ENCODE measurements around the gene KNDC1.

The KNDC1 gene

GRCh38 chr10:133242611-133243356, 82.8 kb downstream of the KNDC1 start:
- H3K36me3 ChIP-seq = no peaks in the 10 kb centered on the region

GRCh38 chr10:133243593-133243992, 83.6 kb downstream of the KNDC1 start:
- Histone ChIP-seq H3K36me3 (no peaks in the 10 kb centered on the region), H3K27me3 (peaks cover 15% of the 10 kb centered on the region), H3K9me3 (no peaks in the 10 kb centered on the region), H3K4me3 (ENCODE audit: low read depth, low read length) (no peak overlapping the region), H3K4me1 (no peaks in the 10 kb centered on the region)
- DNase-seq = no peak
- TF ChIP-seq, protein P1, sequence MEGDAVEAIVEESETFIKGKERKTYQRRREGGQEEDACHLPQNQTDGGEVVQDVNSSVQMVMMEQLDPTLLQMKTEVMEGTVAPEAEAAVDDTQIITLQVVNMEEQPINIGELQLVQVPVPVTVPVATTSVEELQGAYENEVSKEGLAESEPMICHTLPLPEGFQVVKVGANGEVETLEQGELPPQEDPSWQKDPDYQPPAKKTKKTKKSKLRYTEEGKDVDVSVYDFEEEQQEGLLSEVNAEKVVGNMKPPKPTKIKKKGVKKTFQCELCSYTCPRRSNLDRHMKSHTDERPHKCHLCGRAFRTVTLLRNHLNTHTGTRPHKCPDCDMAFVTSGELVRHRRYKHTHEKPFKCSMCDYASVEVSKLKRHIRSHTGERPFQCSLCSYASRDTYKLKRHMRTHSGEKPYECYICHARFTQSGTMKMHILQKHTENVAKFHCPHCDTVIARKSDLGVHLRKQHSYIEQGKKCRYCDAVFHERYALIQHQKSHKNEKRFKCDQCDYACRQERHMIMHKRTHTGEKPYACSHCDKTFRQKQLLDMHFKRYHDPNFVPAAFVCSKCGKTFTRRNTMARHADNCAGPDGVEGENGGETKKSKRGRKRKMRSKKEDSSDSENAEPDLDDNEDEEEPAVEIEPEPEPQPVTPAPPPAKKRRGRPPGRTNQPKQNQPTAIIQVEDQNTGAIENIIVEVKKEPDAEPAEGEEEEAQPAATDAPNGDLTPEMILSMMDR (IDR thresholded peaks at IDR 0.05; ENCODE audit: low read depth, low read length) = no peak

More at GRCh38 chr10:133242611-133243356, 82.8 kb downstream of the KNDC1 start:
- DNase-seq = no peak
- TF ChIP-seq, protein P1 (IDR thresholded peaks at IDR 0.05; ENCODE audit: low read depth, low read length) = no peak
- no peak overlapping the region for H3K4me3 ChIP-seq (ENCODE audit: low read depth, low read length)
- no peaks in the 10 kb centered on the region for H3K4me1 ChIP-seq
- no peaks in the 10 kb centered on the region for H3K9me3 ChIP-seq
- peaks cover 23% of the 10 kb centered on the region for H3K27me3 ChIP-seq

DNA sequence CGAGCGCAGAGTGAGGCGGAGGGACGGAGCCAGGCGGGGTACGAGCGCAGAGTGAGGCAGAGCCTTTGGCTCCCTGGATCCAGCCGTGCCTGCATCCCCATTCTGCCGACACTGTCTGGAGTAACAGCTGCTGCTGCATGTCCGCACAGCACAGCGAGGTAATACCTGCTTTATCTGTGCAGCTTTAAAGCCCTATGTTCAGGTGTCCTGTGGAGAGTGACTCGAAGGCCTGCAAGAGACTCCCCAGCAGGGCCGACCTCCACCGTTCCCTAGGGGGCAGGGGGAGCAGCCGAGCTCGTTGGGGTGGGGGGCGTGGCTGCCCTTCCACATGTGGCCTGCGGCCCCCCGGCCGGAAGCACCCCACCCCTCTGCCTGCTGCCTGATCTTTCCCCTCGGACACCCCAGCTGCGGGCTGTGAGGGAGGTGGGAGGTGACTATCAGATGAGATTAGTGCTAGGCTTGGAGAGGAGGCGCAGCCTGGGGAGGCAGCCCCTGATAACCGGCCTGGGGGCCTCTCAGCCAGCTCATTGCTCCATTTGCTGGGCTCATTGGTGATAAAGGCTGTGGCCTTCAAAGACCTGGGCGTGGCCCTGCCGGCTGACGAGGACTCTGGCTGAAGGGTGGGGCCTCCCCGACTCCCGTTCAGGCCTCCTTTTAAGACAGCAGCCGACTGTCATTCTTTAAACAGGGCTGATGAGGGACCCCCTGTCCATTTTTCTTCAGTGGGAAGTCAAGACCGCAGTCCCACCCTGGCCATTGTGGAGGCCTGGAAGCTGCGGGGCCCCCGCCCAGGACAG, 85.6 kb downstream of the KNDC1 start:
- Histone ChIP-seq H3K36me3 (no peaks in the 10 kb centered on the region), H3K4me3 (ENCODE audit: low read depth, low read length) (no peak overlapping the region), H3K4me1 (no peaks in the 10 kb centered on the region), H3K9me3 (no peaks in the 10 kb centered on the region), H3K27me3 (peaks cover 8% of the 10 kb centered on the region)
- no peak for DNase-seq
- TF ChIP-seq, protein P1 (IDR thresholded peaks at IDR 0.05; ENCODE audit: low read depth, low read length) = no peak

GRCh38 chr10:133246236-133246626, 86.2 kb downstream of the KNDC1 start:
- no peaks in the 10 kb centered on the region for H3K4me1 ChIP-seq
- no peak for DNase-seq
- peaks cover 7% of the 10 kb centered on the region for H3K27me3 ChIP-seq
- H3K9me3 ChIP-seq = no peaks in the 10 kb centered on the region
- no peak overlapping the region for H3K4me3 ChIP-seq (ENCODE audit: low read depth, low read length)
- H3K36me3 ChIP-seq = no peaks in the 10 kb centered on the region
- TF ChIP-seq, protein P1 (IDR thresholded peaks at IDR 0.05; ENCODE audit: low read depth, low read length) = no peak

GRCh38 chr10:133247681-133248333, 87.8 kb downstream of the KNDC1 start:
- TF ChIP-seq, protein P1 (IDR thresholded peaks at IDR 0.05; ENCODE audit: low read depth, low read length) = no peak
- no peaks in the 10 kb centered on the region for H3K27me3 ChIP-seq
- DNase-seq = peak; percentile 6

More at GRCh38 chr10:133247681-133248333, 87.8 kb downstream of the KNDC1 start:
- Histone ChIP-seq H3K36me3 (no peaks in the 10 kb centered on the region), H3K4me3 (ENCODE audit: low read depth, low read length) (no peak overlapping the region), H3K9me3 (no peaks in the 10 kb centered on the region), H3K4me1 (no peaks in the 10 kb centered on the region)

Data from BE2C (cell line).